Activated CD4-positive, alpha-beta memory T cell treated with anti-CD3 and anti-CD28 coated beads, Interleukin-2, amount 10 ng/mL, durations not matched to agents 7 days and 5 days (primary cell): ENCODE measurements around the gene RPS29. TPM values are rescaled to one million over a fixed set of nuclear protein-coding genes. Genes with fewer than 3 reads are reported as not detected.
"Not testable (repeated sequence)": the region's sequence is repeated elsewhere in the genome, so short reads cannot be mapped to it uniquely, and the experiment has no call there.

Experiments
- CTCF ChIA-PET: fragments of 350-600 bp; sonication (Branson Sonifier 250); formaldehyde crosslinking; loops from one replicate; lab custom pipeline; 2021; ENCODE audit warnings: antibody characterized with exemption, inconsistent platforms; lab: Charles Lee
- POLR2A ChIA-PET: fragments of 350-600 bp; sonication (Branson Sonifier 250); formaldehyde crosslinking; loops from one replicate; lab custom pipeline; 2021; ENCODE audit warnings: antibody characterized with exemption; lab: Charles Lee
- DNase-seq: peaks from one replicate; pipeline ENCODE4 v3.0.0-alpha.2; 2020
- H3K27ac Mint-ChIP-seq: one replicate; pipeline ENCODE4 v1.8.0; 2021; ENCODE audit warnings: mild to moderate bottlenecking, mixed read lengths
- H3K27me3 Mint-ChIP-seq: one replicate; pipeline ENCODE4 v1.8.0; 2021; ENCODE audit warnings: mixed read lengths
- H3K36me3 Mint-ChIP-seq: one replicate; pipeline ENCODE4 v1.8.0; 2021; ENCODE audit warnings: low read depth, mixed read lengths
- H3K4me1 Mint-ChIP-seq: one replicate; pipeline ENCODE4 v1.8.0; 2021; ENCODE audit warnings: mixed read lengths
- H3K4me3 Mint-ChIP-seq: one replicate; pipeline ENCODE4 v1.8.0; 2021; ENCODE audit warnings: mild to moderate bottlenecking, mixed read lengths
- H3K9me3 Mint-ChIP-seq: one replicate; pipeline ENCODE4 v1.8.0; 2021; ENCODE audit warnings: mixed read lengths
- total RNA-seq, 2 experiments: library from RNA; stranded (reverse); gene quantifications; one replicate each; pipeline ENCODE4 v1.2.3, GENCODE V29; 2021

The RPS29 gene
- total RNA-seq, 2 experiments from 2014 or later: 1,659 to 1,700 TPM

- Mint-ChIP-seq H3K27ac (no peak overlapping the region), H3K4me3 (no peak overlapping the region), H3K36me3 (peaks cover 4% of the 10 kb centered on the region), H3K27me3 (no peaks in the 10 kb centered on the region), H3K9me3 (no peaks in the 10 kb centered on the region), H3K4me1 (peaks cover 26% of the 10 kb centered on the region)
- ChIA-PET POLR2A (no interaction called here), CTCF (interaction anchor here (0.7 kb wide), 2 partner anchors 42 to 123 kb away, joined by 4 read pairs; partner anchors contain the start of gene DNAAF2)
- no peak for DNase-seq
These were observed 6.8 kb upstream of the RPS29 start for GRCh38 chr14:49593016-49593415.

GRCh38 chr14:49589387-49589786, 3.2 kb upstream of the RPS29 start:
- no peak for DNase-seq
- ChIA-PET POLR2A (interaction anchor here (1.4 kb wide), 1 partner anchor 9 kb away, joined by 6 read pairs; the partner anchor contains the start of gene LRR1), CTCF (interaction anchor here (1.0 kb wide), 1 partner anchor 31 kb away, joined by 3 read pairs; the partner anchor contains the start of gene RPL36AL)
- H3K9me3 Mint-ChIP-seq: no peaks in the 10 kb centered on the region
- no peaks in the 10 kb centered on the region for H3K27me3 Mint-ChIP-seq
- H3K4me3 Mint-ChIP-seq: no peak overlapping the region
- peaks cover 21% of the 10 kb centered on the region for H3K36me3 Mint-ChIP-seq
- no peak overlapping the region for H3K27ac Mint-ChIP-seq
- peaks cover 19% of the 10 kb centered on the region for H3K4me1 Mint-ChIP-seq

GRCh38 chr14:49586673-49587460, 687 bp upstream of the RPS29 start:
- no peaks in the 10 kb centered on the region for H3K27me3 Mint-ChIP-seq
- ChIA-PET POLR2A (interaction anchor here (0.6 to 9.3 kb wide), 28 partner anchors 10 to 1081 kb away, joined by 3 to 243 read pairs (median 6); partner anchors contain the start of genes DMAC2L, DNAAF2, KLHDC2 and L2HGDH), CTCF (interaction anchor here (0.7 to 4.4 kb wide), 22 partner anchors 9 to 412 kb away, joined by 3 to 39 read pairs (median 4); partner anchors contain the start of genes DNAAF2, KLHDC2, LRR1 and MGAT2)
- H3K4me3 Mint-ChIP-seq: peak overlapping the region; percentile 85
- no peaks in the 10 kb centered on the region for H3K9me3 Mint-ChIP-seq
- H3K27ac Mint-ChIP-seq: peak overlapping the region; percentile 99
- peak; percentile 63 for DNase-seq
- peaks cover 47% of the 10 kb centered on the region for H3K36me3 Mint-ChIP-seq
- H3K4me1 Mint-ChIP-seq: peaks cover 42% of the 10 kb centered on the region

GRCh38 chr14:49584981-49585640, 1.1 kb downstream of the RPS29 start:
- not testable (repeated sequence) for H3K9me3 Mint-ChIP-seq, H3K27me3 Mint-ChIP-seq
- peaks cover 53% of the 10 kb centered on the region for H3K4me1 Mint-ChIP-seq
- CTCF ChIA-PET: interaction anchor here (1.1 to 4.4 kb wide), 8 partner anchors 10 to 277 kb away, joined by 3 to 37 read pairs (median 9); partner anchors contain the start of genes DNAAF2, LRR1, MGAT2 and RPL36AL
- peak; percentile 23 for DNase-seq
- peak overlapping the region; percentile 85 for H3K4me3 Mint-ChIP-seq
- peaks cover 59% of the 10 kb centered on the region for H3K36me3 Mint-ChIP-seq
- POLR2A ChIA-PET: interaction anchor here (0.6 to 9.3 kb wide), 19 partner anchors 12 to 727 kb away, joined by 3 to 243 read pairs (median 11); partner anchors contain the start of genes DMAC2L, DNAAF2, KLHDC2 and L2HGDH
- H3K27ac Mint-ChIP-seq: peak overlapping the region; percentile 99

- peak overlapping the region; percentile 99 for H3K27ac Mint-ChIP-seq
- ChIA-PET CTCF (interaction anchor here (1.1 to 1.7 kb wide), 2 partner anchors 15 to 268 kb away, joined by 3 read pairs; partner anchors contain the start of gene LRR1), POLR2A (interaction anchor here (0.7 to 9.3 kb wide), 4 partner anchors 14 to 184 kb away, joined by 3 to 243 read pairs (median 94); partner anchors contain the start of genes DNAAF2, KLHDC2, LRR1 and MGAT2)
- peaks cover 63% of the 10 kb centered on the region for H3K4me1 Mint-ChIP-seq
- H3K9me3 Mint-ChIP-seq: no peaks in the 10 kb centered on the region
- H3K4me3 Mint-ChIP-seq: peak overlapping the region; percentile 85
- no peaks in the 10 kb centered on the region for H3K27me3 Mint-ChIP-seq
- peaks cover 62% of the 10 kb centered on the region for H3K36me3 Mint-ChIP-seq
- no peak for DNase-seq
These were observed 2.1 kb downstream of the RPS29 start for GRCh38 chr14:49584058-49584457.

- CTCF ChIA-PET: no interaction called here
- Mint-ChIP-seq H3K36me3 (peaks cover 65% of the 10 kb centered on the region), H3K27me3 (no peaks in the 10 kb centered on the region), H3K9me3 (no peaks in the 10 kb centered on the region), H3K4me3 (peak overlapping the region; percentile 85), H3K27ac (peak overlapping the region; percentile 99), H3K4me1 (peaks cover 67% of the 10 kb centered on the region)
- POLR2A ChIA-PET: interaction anchor here (5.1 to 9.3 kb wide), 2 partner anchors 14 to 39 kb away, joined by 144 to 243 read pairs; partner anchors contain the start of genes LRR1, MGAT2 and RPL36AL
- no peak for DNase-seq
These were observed 2.6 kb downstream of the RPS29 start for GRCh38 chr14:49583629-49584028.

- DNase-seq: no peak
- Mint-ChIP-seq H3K36me3 (peaks cover 74% of the 10 kb centered on the region), H3K27ac (peak overlapping the region; percentile 44), H3K9me3 (no peaks in the 10 kb centered on the region), H3K4me3 (no peak overlapping the region), H3K27me3 (no peaks in the 10 kb centered on the region), H3K4me1 (peaks cover 71% of the 10 kb centered on the region)
- ChIA-PET POLR2A (interaction anchor here (0.8 to 9.3 kb wide), 5 partner anchors 16 to 270 kb away, joined by 3 to 243 read pairs (median 4); partner anchors contain the start of genes KLHDC2, LRR1, MGAT2 and NEMF), CTCF (no interaction called here)
These were observed 3.8 kb downstream of the RPS29 start for GRCh38 chr14:49582113-49582977.

- Mint-ChIP-seq H3K27me3 (no peaks in the 10 kb centered on the region), H3K4me3 (no peak overlapping the region), H3K36me3 (peaks cover 80% of the 10 kb centered on the region), H3K9me3 (no peaks in the 10 kb centered on the region), H3K4me1 (peaks cover 69% of the 10 kb centered on the region), H3K27ac (no peak overlapping the region)
- CTCF ChIA-PET: no interaction called here
- DNase-seq: no peak
- POLR2A ChIA-PET: interaction anchor here (0.8 to 9.3 kb wide), 4 partner anchors 16 to 271 kb away, joined by 3 to 243 read pairs (median 4); partner anchors contain the start of genes KLHDC2, LRR1 and NEMF
These were observed 4.7 kb downstream of the RPS29 start for GRCh38 chr14:49581209-49582112.

- Mint-ChIP-seq H3K4me3 (no peak overlapping the region), H3K27ac (peak overlapping the region; percentile 23), H3K36me3 (peaks cover 74% of the 10 kb centered on the region), H3K9me3 (no peaks in the 10 kb centered on the region), H3K27me3 (no peaks in the 10 kb centered on the region), H3K4me1 (peaks cover 65% of the 10 kb centered on the region)
- CTCF ChIA-PET: interaction anchor here (0.8 to 1.3 kb wide), 2 partner anchors 82 to 272 kb away, joined by 3 read pairs; partner anchors contain the start of gene NEMF
- POLR2A ChIA-PET: interaction anchor here (1.2 to 9.3 kb wide), 2 partner anchors 18 to 54 kb away, joined by 4 to 243 read pairs; partner anchors contain the start of gene LRR1
- DNase-seq: no peak
These were observed 6.3 kb downstream of the RPS29 start for GRCh38 chr14:49579841-49580240.

- no peak for DNase-seq
- H3K27me3 Mint-ChIP-seq: no peaks in the 10 kb centered on the region
- H3K4me3 Mint-ChIP-seq: no peak overlapping the region
- H3K9me3 Mint-ChIP-seq: no peaks in the 10 kb centered on the region
- CTCF ChIA-PET: interaction anchor here (1.0 kb wide), 1 partner anchor 9 kb away, joined by 4 read pairs; no protein-coding TSS in a partner anchor
- H3K36me3 Mint-ChIP-seq: peaks cover 74% of the 10 kb centered on the region
- H3K4me1 Mint-ChIP-seq: peaks cover 50% of the 10 kb centered on the region
- H3K27ac Mint-ChIP-seq: peak overlapping the region; percentile 33
- POLR2A ChIA-PET: interaction anchor here (0.8 kb wide), 1 partner anchor 189 kb away, joined by 3 read pairs; the partner anchor contains the start of gene KLHDC2
These were observed 8.0 kb downstream of the RPS29 start for GRCh38 chr14:49578141-49578540.
